Spleen (tissue), 7 donors: ENCODE measurements around the gene KIAA1217.

Experiments
- CTCF ChIP-seq, 11 experiments: fragments of 200-600 bp in 7 of 11; fragments of 450-650 bp in 4 of 11; sonication (generic) in 4 of 11; IDR thresholded peaks in 8 of 11; conservative IDR thresholded peaks in 3 of 11; 1 replicate in 7 of 11; 2 replicates in 4 of 11; pipeline versions ENCODE4 v1.4.0 to v1.8.0; 2016 to 2021; ENCODE audit warnings: antibody characterized with exemption in 11 of 11, inconsistent platforms in 4 of 11, mild to moderate bottlenecking in 1 of 11
- POLR2AphosphoS5 ChIP-seq, 3 donors: sonication (generic); formaldehyde crosslinking; IDR thresholded peaks; one replicate each; pipeline ENCODE4 v1.5.1; 2017; ENCODE audit warnings: antibody characterized with exemption in 3 of 3
- donor health status: DM: no; HTN: no; CAD: no; lungs with moderate emphysema.
- donor health status: DM: no; HTN: no; CAD: no.
- donor health status: DM: no; HTN: no; CAD: no.

DNA sequence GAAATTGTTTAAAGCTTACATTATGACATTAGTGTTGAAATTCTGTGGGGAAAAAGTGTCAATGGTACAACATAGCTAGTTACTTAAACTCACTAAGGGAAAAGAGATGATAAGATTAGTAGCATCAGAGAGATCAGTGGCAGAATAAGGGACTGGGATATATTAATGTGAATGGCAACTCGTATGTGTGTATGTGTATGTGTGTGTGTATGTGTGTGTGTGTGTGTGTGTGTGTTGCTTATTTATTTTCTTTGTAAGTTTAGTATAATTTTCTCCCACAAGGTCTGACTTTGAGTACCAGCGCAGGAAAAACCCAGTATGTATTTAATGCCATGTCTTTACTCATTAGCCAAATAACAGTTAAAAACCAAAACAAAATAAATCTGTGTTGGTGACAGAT, 258.7 kb downstream of the KIAA1217 start:
- TF ChIP-seq CTCF (IDR thresholded peaks at IDR 0.05 in 8 of 11, conservative IDR thresholded peaks at IDR 0.05 in 3 of 11), result no peak
- TF ChIP-seq POLR2AphosphoS5 (IDR thresholded peaks at IDR 0.05), result no peak
